GM13976 (cell line): ENCODE data around the gene KRT8.
"Not testable (repeated sequence)": the region's sequence is repeated elsewhere in the genome, so short reads cannot be mapped to it uniquely, and the experiment has no call there.

Experiments
- DNase-seq: peaks from one replicate; pipeline ENCODE4 v3.0.0; 2012; ENCODE audit warnings: low spot score
- CTCF ChIP-seq: IDR thresholded peaks from 2 replicates; pipeline ENCODE4 v1.5.1; 2012; ENCODE audit warnings: borderline replicate concordance, mild to moderate bottlenecking; ENCODE audit not compliant: insufficient read depth; ENCODE audit errors: extremely low read depth, missing control alignments, control extremely low read depth
- in situ Hi-C: fragments of 300-500 bp; cut with MboI; formaldehyde crosslinking; loops from one replicate; pipeline ENCODE4 v1.12.0; 2022; ENCODE audit warnings: low sequenced_read_pairs, mixed read lengths, inconsistent platforms; ENCODE audit not compliant: unreplicated experiment

The KRT8 gene

GRCh38 chr12:52884526-52885293 lies 20.2 kb downstream of the KRT8 start:
- TF ChIP-seq CTCF = peak; percentile 74

GRCh38 chr12:52880499-52880898 lies 24.4 kb downstream of the KRT8 start:
- DNase-seq, in situ Hi-C loops: not testable (repeated sequence)

More at GRCh38 chr12:52884526-52885293, 20.2 kb downstream of the KRT8 start:
- DNase-seq = peak; percentile 83
- in situ Hi-C loops = loop anchor here (5.0 kb wide), 1 partner anchor 93 kb away; no protein-coding TSS in a partner anchor

- DNase-seq = peak; percentile 76
- peak; percentile 66 for TF ChIP-seq CTCF
- in situ Hi-C loops = loop anchor here (10.0 kb wide), 2 partner anchors 295 to 495 kb away; partner anchors contain the start of gene KRT84
Observed at GRCh38 chr12:52879394-52880351, 25.2 kb downstream of the KRT8 start.

- no peak for DNase-seq
- TF ChIP-seq CTCF = no peak
- in situ Hi-C loops = loop anchor here (10.0 kb wide), 2 partner anchors 294 to 494 kb away; partner anchors contain the start of gene KRT84
Observed at GRCh38 chr12:52878507-52879393, 26.1 kb downstream of the KRT8 start.

GRCh38 chr12:52877242-52877641 lies 27.6 kb downstream of the KRT8 start:
- DNase-seq = no peak
- in situ Hi-C loops = loop anchor here (10.0 kb wide), 2 partner anchors 292 to 492 kb away; partner anchors contain the start of gene KRT84
- TF ChIP-seq CTCF = no peak

GRCh38 chr12:52876372-52876771 lies 28.5 kb downstream of the KRT8 start:
- in situ Hi-C loops = loop anchor here (10.0 kb wide), 2 partner anchors 292 to 492 kb away; partner anchors contain the start of gene KRT84
- TF ChIP-seq CTCF = no peak
- DNase-seq = no peak
